ENCODE measurements around the gene FXYD1.

The FXYD1 gene

DNA sequence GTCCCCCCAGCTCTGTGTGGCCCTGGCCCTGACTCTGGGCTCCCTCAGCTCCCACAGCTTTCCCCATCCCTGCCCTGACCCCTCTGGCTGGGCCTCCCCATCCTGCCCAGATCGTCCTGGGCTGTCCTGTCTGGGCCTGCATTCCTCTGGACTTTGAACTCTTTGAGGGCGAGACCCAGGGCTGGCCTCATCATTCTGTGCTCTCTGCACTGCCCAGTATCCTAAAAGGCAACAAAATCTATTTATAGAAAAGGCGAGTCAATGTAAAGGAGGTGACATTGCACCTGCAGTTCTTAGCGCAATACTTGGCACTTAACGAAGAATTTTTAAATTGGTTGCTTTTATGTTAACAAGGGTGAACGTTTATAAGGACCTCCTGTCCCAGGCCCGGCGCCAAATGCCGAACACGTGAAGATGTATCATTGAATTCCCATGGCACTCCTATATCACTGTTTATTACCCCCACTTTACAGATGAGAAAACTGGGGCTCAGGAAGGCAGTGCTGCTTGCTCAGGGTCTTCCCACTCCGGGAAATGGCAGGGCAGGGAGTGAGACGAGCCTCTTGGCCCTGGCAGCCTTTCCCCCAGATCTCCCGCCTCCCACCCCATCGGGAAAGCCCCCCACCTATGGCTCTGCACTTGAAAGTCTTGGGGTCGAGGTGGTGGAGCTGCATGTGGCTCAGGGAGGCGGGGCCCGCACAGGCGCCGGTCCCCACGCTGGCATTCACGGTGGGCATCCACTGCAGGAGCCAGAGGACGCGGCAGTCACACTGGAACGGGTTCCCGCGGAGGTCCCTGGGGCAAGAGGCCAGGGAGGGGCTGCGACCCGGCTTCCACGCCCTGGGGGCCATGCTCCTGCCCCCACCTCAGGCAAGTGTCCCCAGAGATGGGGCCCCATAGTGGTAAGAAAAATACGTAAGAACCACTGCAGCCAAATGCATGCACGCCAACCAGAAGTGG, 7.6 kb upstream of the FXYD1 start:
- H3K4me2 ChIP-seq (ENCODE audit: low read length), result no peak overlapping the region

DNA sequence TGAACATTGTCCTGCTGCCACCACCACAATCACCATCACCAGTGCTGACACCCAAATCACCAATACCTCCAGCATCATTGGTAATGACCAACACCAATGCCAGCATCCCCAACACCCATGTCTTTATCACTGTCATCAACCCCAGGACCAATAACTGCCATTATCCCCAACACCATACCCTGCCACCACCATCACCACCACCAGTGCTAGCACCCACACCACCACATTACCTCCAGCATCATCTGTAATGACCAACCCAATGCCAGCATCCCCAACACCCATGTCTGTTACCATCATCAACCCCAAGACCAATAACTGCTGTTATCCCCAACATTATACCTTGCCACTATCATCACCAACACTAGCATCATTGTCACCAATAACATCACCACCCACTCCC, 6.4 kb upstream of the FXYD1 start:
- Histone ChIP-seq H3K4me3 (ENCODE audit: low read length) (no peak overlapping the region), H3K4me1 (ENCODE audit: low read length) (peaks cover 3% of the 10 kb centered on the region; the same call in 1 of the 2 replicates), H3K9me3 (ENCODE audit: insufficient read depth, low read length) (no peaks in the 10 kb centered on the region), H4K20me1 (ENCODE audit: insufficient read depth, low read length) (no peaks in the 10 kb centered on the region), H3K27ac (ENCODE audit: low read length) (no peak overlapping the region), H2AFZ (ENCODE audit: low read depth, low read length) (no peak overlapping the region), H3K36me3 (replicated peaks; ENCODE audit: low read depth, low read length) (no peaks in the 10 kb centered on the region), H3K27me3 (ENCODE audit: low read depth, low read length) (peaks cover 29% of the 10 kb centered on the region), H3K4me2 (ENCODE audit: low read length) (no peak overlapping the region), H3K9ac (ENCODE audit: low read length) (no peak overlapping the region), H3K79me2 (ENCODE audit: low read length) (no peaks in the 10 kb centered on the region)
- no peak for TF ChIP-seq CTCF (IDR thresholded peaks at IDR 0.05; ENCODE audit: low read depth, low read length)
- no peak for TF ChIP-seq EZH2phosphoT487 (IDR thresholded peaks at IDR 0.05; ENCODE audit: low read depth)

More for the DNA sequence above, 7.6 kb upstream of the FXYD1 start:
- Histone ChIP-seq H3K9ac (ENCODE audit: low read length) (no peak overlapping the region), H3K4me1 (ENCODE audit: low read length) (peaks cover 3% of the 10 kb centered on the region; the same call in 1 of the 2 replicates), H3K36me3 (replicated peaks; ENCODE audit: low read depth, low read length) (no peaks in the 10 kb centered on the region), H3K4me3 (ENCODE audit: low read length) (no peak overlapping the region), H4K20me1 (ENCODE audit: insufficient read depth, low read length) (no peaks in the 10 kb centered on the region), H3K9me3 (ENCODE audit: insufficient read depth, low read length) (no peaks in the 10 kb centered on the region), H3K27me3 (ENCODE audit: low read depth, low read length) (peaks cover 17% of the 10 kb centered on the region), H3K79me2 (ENCODE audit: low read length) (no peaks in the 10 kb centered on the region), H3K27ac (ENCODE audit: low read length) (no peak overlapping the region), H2AFZ (ENCODE audit: low read depth, low read length) (no peak overlapping the region)
- TF ChIP-seq CTCF (IDR thresholded peaks at IDR 0.05; ENCODE audit: low read depth, low read length) (no peak), EZH2phosphoT487 (IDR thresholded peaks at IDR 0.05; ENCODE audit: low read depth) (no peak)

- Histone ChIP-seq H3K4me2 (ENCODE audit: low read length) (no peak overlapping the region), H2AFZ (ENCODE audit: low read depth, low read length) (no peak overlapping the region), H3K79me2 (ENCODE audit: low read length) (no peaks in the 10 kb centered on the region), H3K4me1 (ENCODE audit: low read length) (peaks cover 3% of the 10 kb centered on the region; the same call in 1 of the 2 replicates), H3K27ac (ENCODE audit: low read length) (no peak overlapping the region), H4K20me1 (ENCODE audit: insufficient read depth, low read length) (no peaks in the 10 kb centered on the region), H3K36me3 (replicated peaks; ENCODE audit: low read depth, low read length) (no peaks in the 10 kb centered on the region), H3K9me3 (ENCODE audit: insufficient read depth, low read length) (no peaks in the 10 kb centered on the region), H3K4me3 (ENCODE audit: low read length) (no peak overlapping the region), H3K27me3 (ENCODE audit: low read depth, low read length) (peaks cover 35% of the 10 kb centered on the region), H3K9ac (ENCODE audit: low read length) (no peak overlapping the region)
- TF ChIP-seq CTCF (IDR thresholded peaks at IDR 0.05; ENCODE audit: low read depth, low read length) (no peak), EZH2phosphoT487 (IDR thresholded peaks at IDR 0.05; ENCODE audit: low read depth) (no peak)
Measured at GRCh38 chr19:35133826-35134225, 4.8 kb upstream of the FXYD1 start.

DNA sequence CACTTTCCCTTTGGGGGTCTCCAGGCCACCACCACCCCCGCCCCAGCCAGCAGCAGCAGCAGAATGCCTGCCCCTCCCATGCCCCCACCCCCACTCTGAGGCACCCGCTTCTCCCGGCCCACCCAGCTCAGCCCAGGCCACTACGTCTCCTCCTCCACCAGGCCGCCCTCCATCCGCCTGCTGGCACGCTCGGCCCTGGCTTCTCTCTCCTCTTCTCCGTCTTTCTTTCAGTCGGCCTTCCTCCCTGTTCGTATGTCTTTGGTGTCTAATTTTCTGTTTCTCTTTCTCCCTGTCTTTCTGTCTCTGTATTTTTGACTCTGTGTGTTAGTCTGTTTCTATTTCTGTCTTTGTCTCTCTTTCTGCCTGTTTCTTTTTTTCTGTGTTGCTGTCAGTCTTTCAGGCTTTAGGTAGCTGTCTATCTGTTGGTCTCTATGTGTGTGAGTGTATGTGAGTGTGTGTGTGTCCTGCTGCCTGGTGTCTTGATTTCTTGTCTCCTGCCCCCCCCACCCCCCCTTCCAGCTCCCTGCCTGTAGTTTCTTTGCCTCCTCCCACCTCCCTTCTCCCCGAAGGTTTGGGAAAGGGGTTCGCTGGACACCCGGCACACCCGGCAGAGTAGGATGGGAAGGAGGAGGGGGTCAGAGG, 3.9 kb upstream of the FXYD1 start, which contains the start of gene LGI4:
TSS of gene LGI4 (minus strand) at position 459 of the 642 bp plus-strand sequence. CDS start at position 80, 379 bp downstream.
- peaks cover under 1% of the 10 kb centered on the region; the same call in 1 of the 2 replicates for H3K4me1 ChIP-seq (ENCODE audit: low read length)
- peaks cover 35% of the 10 kb centered on the region for H3K27me3 ChIP-seq (ENCODE audit: low read depth, low read length)
- no peak within 1 kb of the TSS for H3K4me2 ChIP-seq (ENCODE audit: low read length)
- H3K4me3 ChIP-seq (ENCODE audit: low read length), result no peak within 1 kb of the TSS
- H3K27ac ChIP-seq (ENCODE audit: low read length), result no peak within 1 kb of the TSS
- no peaks in the 10 kb centered on the region for H4K20me1 ChIP-seq (ENCODE audit: insufficient read depth, low read length)
- no peak within 1 kb of the TSS; the same call in 1 of the 2 replicates for H2AFZ ChIP-seq (ENCODE audit: low read depth, low read length)
- no peak for TF ChIP-seq EZH2phosphoT487 (IDR thresholded peaks at IDR 0.05; ENCODE audit: low read depth)
- TF ChIP-seq CTCF (IDR thresholded peaks at IDR 0.05; ENCODE audit: low read depth, low read length), result no peak
- no peaks in the 10 kb centered on the region for H3K9me3 ChIP-seq (ENCODE audit: insufficient read depth, low read length)
- H3K79me2 ChIP-seq (ENCODE audit: low read length), result no peaks in the 10 kb centered on the region
- no peak within 1 kb of the TSS for H3K9ac ChIP-seq (ENCODE audit: low read length)
- no peaks in the 10 kb centered on the region for H3K36me3 ChIP-seq (replicated peaks; ENCODE audit: low read depth, low read length)

Data from OCI-LY3 (cell line).